GM18520 (cell line): Measurements from ENCODE around the gene RAB34.

Experiments used
- ATAC-seq: cut with Tn5 transposase; IDR thresholded peaks from one replicate; pipeline ENCODE4 v1.9.1; 2021; ENCODE audit not compliant: unreplicated experiment

The RAB34 gene

DNA sequence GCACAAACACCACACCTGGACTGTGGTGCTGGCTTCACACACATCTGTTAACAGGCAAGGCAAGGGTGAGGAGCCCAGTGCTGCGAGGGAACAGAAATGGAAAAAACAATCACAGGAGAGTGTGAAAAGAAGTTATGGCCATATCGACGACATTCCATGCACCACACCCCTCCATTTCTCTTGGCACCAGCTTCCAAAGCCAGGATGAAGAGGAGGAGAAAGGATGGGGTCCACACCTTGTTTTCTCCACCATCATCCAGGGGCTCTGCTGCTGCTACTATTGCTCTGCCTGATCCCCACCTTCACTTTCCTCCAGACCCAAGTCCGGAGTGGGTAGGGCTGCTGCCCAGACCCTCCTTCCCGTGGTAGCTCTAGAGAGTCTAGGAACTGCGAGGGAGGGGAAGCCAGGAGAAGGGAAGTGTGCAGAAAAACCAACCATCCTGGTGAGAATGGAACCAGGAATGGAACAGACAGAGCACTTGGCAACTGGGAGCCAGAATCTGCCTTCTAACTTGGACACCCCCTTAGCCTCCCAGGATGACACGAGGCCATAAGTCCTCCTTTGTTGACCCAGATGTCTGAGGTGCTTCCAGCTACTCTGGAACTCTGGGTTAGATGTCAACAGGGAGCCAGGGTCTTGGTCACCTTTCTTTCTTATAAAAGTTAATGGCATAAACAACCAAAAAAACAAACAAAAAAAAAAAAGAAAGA is 4.8 kb downstream of the RAB34 start:
- no peak for ATAC-seq

- ATAC-seq, result no peak
Measured at GRCh38 chr17:28712032-28712704, 5.5 kb downstream of the RAB34 start.

DNA sequence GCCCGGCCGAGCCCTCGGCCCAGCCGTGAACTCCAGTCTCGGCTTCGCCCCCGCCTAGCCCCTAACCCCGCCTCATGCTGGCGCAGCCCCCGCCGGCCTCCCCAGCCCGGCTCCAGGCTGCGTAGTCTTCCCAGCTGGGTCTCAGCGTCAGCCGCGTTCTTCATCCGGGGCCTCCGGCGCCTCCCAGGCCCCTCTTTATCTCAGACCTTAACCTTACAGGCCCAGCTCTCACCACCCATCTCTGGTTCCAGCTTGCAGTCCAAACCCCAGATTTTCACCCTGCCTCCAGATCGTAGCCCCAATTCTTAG is 6.0 kb downstream of the RAB34 start, which contains the start of gene PROCA1:
PROCA1 (minus strand) TSS at position 166 of the 309 bp plus-strand sequence. CDS start 228 bp downstream, outside the sequence.
- ATAC-seq, result no peak

DNA sequence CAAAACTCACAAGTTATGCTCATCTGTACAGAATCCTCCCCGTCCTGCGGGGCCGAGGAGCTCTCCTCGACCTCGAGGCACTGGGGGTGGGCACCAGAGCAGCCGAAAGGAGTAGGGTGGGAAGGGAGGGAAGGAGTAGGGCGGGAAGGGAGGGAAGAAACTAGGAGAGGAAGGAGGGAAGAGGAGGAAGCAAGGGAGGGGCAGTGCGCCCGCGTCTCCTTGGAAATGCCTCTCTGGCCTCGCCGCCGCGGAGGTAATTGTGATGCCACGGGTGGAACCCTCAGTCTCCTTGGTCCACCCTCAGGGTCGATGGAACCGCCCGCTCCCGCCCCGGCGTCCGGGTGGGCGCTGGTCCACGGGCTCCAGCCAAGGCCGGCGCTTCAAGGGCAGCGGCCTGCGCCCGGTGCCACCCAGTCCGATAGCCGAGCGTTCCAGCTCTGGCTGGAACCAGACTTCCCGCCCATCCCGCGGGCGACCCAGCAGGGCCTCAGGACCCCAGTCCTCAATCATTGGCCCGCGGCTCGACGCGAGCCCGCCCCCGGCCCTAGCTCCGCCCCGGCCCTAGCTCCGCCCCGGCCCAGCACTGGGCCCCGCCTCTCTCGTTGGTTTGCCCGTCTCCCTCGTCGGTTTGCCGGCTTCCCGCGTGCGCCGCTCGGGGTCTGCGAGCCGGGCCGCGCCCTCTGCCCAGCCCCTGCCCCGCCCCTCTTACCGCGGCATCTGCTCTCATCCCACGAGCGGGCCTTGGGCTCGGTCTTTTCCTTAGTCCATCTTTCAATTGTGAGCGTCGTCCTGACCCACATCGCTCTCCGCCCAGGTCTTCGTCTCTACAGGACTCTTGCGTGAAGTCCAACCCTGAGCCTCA is 6.6 kb downstream of the RAB34 start:
- peak; percentile 64 for ATAC-seq

DNA sequence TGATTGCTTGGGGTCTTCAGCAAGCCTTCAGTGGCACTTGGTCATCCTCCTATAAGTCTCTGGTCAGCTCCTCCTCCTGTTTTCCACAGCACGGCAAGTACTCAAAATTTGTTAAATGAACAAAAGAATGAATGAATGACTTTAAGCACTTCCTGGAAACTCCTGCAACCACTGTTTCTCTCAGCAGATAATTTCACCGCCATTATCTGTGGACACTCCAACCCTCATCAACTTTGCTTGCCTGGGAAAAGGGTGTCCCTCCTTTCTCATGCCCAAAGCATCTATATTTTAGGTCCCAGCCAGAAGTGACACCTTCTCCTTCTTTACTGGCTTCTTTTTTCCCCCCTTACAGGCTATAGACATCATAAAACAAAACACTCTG is 10.3 kb downstream of the RAB34 start:
- no peak for ATAC-seq

GRCh38 chr17:28706471-28707338 is 11.0 kb downstream of the RAB34 start:
- ATAC-seq, result no peak

DNA sequence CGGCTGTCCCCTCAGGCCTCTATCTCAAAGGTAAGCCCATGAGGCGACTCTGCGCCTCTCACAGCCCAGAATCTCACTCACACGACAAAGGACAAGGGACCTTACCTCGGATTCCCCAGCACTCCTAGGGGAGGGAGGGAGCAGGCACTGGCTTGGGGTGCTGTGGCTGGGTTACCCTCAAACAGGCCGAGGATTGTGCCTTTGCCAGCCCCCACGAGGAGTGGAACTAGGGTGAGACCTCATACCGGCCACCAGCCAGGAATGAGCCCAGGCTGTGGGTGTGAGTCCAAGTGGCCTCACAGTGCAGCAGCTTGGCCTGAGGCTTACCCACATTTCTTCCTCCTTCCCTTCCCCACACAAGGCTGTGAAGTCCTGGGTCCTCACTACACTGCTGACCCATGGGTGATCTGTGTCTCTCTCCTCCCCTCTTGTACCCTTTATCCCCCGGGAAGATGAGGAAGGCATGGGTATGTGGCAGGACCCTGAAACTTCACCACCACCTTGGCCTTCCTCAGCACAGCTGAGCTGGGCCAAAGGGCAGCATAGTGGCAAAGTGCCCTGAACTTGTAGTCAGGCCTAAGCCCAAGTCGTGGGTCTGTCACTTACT is 11.8 kb downstream of the RAB34 start:
- no peak for ATAC-seq

DNA sequence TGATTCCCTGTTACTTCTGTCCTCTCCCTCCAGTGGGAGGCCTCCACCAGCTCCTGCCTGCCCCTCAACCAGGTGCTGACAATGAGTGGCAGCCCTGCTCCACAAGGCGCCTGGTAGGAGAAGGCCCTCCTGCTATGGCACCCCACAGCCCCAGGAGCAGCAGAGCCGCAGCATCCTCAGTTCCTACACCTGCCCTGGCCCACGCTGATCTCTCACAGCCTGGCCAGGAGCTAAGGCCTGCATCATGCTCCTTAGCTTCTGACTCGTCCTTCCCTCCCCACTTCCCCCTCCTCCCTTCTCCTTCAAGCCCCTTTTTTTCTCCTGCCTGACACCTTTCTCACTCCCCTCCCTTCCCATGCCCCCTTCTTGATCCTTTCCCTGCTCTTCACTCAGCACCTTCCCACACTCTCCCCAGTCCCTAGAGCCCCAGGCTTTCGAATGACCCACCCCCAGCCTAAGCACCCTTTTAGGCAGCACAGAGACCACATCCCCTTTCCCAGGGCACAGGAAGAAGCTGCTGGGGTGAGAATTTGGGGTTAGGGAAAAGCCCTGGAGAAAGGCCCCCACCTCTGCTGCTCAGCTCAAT is 12.5 kb downstream of the RAB34 start:
- ATAC-seq, result no peak

DNA sequence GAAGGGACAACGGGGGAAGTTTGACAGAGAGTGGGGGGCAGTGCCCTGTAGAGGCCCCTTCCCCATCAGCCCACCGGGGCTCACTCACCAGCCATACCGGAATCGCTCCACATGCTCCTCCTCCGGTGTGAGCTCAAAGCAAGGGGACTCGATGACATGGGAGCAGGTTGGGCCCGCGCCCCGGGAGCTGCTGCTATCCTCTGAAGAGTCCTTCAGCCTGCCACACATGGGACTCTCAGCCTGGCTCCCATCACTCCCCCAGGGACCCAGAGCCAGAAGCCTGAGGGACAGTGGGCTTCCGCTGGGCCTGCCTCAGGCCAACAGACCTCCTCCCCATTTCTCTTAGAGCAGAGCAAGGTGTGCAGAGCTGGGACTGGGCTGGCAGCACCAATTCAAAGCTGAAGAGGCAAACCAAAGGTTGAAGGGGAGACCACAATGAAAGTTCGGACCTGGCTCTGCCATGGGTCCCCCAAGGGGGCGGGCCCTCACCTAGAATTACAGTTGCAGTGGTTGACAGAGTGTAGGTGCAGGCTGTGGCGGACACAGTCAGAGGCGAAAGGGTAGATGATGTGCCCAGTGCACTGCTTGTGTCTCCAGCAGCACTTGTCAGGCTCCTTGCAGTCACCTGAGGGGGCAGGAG is 13.3 kb downstream of the RAB34 start:
- no peak for ATAC-seq

DNA sequence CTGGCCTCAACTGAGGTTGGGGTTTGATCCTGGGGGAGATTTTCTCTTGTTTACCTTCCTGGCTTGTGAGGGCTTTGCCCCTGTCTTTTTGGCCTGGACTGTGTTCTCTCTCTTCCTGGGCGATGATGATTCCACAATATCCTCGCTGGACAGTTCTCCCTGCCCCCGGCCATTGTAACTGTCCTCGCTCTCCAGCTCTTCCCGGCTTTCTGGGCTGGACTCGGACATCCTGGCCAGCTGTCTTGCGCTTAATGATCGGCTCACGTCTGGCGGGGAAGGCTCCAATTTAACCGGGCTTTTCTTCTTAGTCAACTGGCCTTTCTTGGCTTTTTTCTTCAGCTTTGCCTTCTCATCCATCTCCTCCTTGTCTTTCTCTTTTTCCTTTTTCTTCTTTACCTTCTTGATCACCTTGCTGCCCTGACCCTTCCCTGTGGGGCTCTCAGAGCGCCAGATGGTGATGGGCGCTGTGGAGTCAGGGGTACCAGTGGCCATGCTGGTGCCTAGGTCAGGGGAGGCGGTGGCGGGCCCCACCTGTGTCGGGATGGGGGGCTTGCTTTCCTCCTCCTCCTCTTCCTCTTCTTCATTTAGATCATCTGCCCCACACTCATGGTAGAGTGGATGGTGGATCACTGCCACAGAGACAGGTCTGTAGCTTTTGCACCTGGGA is 14.0 kb downstream of the RAB34 start:
- no peak for ATAC-seq

GRCh38 chr17:28702752-28703150 is 14.9 kb downstream of the RAB34 start:
- ATAC-seq, result no peak

DNA sequence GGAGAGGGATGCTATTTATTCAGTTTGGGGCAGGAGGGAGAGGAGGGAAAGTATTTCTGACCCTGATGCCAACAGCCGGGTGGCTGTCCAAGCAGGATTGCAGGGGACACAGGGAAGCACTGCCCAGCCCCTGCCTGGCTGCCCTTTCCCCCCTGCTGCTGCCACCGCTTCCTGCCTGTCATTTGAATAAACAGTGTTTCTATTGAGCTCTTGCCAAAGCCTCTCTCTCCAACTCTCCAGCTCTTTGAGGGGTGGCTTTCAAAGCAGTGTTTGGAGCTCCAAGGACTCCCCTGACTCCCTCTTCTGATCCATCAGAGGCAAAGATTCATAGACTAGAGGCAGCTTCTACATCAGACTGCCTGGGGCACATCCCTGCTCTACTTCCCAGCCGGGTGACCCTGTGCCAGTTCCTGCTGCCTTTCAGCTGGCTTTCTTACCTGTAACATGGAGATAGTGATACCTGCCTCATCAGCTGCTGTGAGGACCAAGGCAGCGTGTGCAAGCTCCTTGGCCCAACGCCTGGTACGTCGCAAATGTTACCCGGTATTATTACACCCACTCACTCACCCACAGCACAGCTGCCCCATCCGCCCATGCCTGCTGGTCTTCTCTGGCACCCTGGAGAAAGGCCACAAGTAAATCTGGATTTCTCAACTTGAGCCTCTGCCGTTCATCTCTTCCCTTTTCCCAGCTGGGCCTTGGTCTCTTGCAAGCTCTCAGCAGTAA is 15.5 kb downstream of the RAB34 start:
- ATAC-seq, result no peak

DNA sequence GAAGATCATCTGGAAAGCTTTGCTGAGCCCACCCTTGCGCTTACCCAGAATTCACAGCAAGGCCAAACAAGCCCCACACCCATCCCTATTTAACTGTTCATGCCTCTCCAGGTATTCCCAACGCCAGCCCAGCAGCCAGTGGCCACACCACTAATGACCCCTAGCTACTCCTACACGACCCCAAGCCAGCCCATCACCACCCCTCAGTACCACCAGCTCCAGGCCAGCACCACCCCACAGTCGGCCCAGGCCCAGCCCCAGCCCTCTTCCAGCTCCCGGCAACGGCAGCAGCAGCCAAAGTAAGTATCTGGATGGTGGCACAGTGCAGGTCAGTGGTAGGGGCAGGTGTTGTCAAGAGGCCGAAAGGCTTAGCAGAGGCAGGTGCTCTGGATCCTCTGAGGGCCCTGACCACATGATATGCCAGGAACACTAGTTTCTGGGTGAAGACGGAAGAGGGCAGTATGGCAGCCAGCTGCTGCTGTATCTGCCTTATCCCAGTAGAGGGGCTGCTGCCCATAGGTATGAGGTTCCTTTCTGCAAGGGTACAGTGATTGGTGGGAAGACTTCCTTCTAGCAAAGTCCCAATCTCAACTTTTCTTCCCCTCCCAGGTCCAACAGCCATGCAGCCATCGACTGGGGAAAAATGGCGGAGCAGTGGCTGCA is 16.7 kb downstream of the RAB34 start:
- no peak for ATAC-seq

GRCh38 chr17:28700278-28700677 is 17.4 kb downstream of the RAB34 start:
- ATAC-seq, result no peak

DNA sequence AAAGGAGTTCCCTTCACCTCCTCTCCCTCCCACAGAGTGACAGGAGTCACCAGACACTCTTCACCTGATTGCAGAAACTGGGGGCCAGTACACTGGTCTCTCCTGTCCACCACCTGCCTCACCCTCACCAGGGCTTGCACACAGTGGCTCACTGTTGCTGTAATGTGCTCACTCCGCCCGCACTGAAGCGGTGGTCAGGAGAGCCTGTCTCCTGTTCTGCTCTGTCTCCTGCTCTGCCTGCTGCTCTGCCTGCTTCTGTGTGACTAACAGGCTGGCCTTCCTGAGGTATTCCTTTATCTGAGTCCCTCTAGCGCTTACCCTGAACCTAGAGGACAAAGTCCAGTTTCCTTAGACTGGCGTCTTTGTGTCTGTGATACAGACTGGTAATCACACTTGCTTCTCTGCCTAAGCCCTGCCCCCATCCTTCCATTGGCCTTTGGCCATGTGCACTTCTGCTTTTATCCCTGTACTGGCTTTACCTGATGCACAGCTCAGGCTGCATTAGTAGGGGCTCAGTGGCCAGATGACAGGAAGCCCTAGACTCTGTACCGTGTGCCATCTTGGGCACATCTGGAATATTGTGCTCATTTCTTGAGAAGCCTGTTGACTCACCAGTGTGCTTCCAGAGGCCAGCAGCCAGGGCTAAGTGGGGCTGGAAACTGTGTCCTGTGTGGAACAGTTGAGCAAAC is 19.3 kb downstream of the RAB34 start:
- ATAC-seq, result no peak

DNA sequence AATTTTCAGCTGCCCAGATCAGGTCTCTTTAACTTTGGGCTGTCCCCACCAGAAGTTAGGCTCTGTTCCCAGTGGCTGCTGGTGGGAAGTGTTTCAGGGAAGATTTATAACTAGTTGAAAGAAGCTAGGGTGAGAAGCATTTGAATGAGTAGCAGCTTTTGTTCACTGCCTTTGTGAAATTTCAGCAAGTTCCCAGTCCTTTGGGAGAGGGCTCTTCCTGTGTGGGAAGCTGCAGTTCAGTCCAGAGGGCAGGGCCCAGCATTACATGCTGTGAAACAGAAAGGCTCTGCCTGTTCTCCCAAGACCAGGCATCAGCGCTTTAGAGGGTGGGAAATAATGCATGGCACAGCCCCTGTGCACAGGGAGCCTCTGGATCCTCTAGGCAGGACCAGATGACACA is 23.8 kb downstream of the RAB34 start:
- no peak for ATAC-seq

DNA sequence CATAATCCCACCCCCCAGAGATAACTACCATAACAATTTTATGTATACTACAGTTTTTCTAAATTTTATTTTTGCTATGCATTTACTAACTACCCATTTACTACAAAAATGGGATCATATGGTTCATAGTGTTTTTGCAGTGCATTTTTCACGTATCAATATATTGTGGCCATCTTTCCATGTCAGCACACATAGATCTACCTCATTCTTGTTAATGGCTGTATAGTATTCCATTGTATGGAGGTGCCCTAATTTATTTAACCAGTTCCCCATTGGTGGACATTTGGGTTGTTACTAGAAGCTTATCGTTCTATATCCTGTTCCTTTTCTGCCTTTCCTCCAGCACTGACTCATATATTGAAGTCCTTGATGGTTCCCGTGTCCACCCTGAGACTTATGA is 28.7 kb downstream of the RAB34 start:
- ATAC-seq, result no peak
